ENCODE results near the gene ZNF646.

ZNF646 gene

DNA sequence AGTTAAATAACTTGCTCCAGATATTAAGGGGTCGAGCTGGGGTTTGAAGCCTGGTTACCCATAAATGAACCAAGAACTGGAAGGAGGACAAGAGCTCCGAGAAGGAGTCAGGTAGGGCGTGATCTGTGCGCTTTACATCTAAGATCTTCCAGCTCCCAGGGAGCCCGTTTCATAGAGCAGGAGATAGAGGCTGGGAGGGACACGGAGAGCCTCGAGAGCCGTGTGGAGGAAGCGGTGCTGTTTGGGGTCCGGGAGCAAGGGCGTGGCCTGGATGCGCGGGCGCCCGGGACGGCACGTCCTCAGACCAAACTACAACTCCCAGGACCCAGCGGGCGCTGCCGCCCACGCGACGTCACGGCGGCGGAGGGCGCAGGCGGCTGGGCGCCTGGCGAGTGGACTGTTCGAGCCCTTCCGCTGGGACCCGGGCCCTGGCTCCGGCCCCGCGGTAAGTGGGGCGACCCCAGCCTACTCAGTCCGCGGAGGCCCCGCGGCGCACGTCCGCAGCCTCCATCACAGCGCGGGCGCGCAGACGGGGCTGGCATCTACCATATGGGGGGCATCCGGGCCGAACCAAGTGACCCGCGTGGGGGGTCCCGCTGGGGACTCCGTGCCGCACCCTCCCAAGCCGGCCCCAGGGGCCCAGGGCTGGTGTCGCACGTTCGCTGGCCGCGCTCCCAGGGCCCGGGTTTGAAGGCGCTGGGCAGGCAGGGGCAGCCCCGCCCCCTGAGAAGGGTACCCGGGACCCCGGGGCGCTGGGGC, 34.0 kb downstream of the ZNF646 start, which contains the start of gene BCKDK:
TSS of gene BCKDK (plus strand) at position 352 of the 759 bp plus-strand sequence. CDS start 838 bp downstream, outside the sequence.
- DNase-seq (ENCODE audit: low read depth): peak; percentile 41

- no peak for DNase-seq (ENCODE audit: low read depth)
Observed at GRCh38 chr16:31108794-31109558, 34.8 kb downstream of the ZNF646 start.

GRCh38 chr16:31109622-31110021, 35.4 kb downstream of the ZNF646 start:
- DNase-seq (ENCODE audit: low read depth): no peak

- DNase-seq (ENCODE audit: low read depth): no peak
Observed at GRCh38 chr16:31110106-31111034, 36.1 kb downstream of the ZNF646 start.

GRCh38 chr16:31111881-31112466, 37.8 kb downstream of the ZNF646 start:
- no peak for DNase-seq (ENCODE audit: low read depth)

DNA sequence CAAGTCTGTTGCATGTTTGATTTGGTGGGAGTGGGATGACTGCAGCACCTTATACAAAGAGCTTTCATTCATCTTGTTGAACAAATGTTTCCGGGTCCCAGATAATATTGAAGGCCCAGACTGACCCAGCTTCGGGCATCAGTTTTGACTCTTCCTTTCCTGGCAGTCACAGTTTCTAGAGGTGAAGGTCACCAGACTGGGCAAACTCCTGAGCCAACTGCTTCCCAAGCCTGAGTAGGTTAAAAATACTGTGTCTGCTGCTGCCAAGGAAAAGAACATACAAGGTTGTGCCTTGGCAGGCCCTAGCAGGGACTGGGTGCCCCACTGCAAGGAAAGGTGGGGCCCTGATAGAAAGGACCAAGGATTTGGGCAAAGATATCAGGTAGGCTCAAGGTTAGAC, 38.5 kb downstream of the ZNF646 start:
- DNase-seq (ENCODE audit: low read depth): no peak

DNA sequence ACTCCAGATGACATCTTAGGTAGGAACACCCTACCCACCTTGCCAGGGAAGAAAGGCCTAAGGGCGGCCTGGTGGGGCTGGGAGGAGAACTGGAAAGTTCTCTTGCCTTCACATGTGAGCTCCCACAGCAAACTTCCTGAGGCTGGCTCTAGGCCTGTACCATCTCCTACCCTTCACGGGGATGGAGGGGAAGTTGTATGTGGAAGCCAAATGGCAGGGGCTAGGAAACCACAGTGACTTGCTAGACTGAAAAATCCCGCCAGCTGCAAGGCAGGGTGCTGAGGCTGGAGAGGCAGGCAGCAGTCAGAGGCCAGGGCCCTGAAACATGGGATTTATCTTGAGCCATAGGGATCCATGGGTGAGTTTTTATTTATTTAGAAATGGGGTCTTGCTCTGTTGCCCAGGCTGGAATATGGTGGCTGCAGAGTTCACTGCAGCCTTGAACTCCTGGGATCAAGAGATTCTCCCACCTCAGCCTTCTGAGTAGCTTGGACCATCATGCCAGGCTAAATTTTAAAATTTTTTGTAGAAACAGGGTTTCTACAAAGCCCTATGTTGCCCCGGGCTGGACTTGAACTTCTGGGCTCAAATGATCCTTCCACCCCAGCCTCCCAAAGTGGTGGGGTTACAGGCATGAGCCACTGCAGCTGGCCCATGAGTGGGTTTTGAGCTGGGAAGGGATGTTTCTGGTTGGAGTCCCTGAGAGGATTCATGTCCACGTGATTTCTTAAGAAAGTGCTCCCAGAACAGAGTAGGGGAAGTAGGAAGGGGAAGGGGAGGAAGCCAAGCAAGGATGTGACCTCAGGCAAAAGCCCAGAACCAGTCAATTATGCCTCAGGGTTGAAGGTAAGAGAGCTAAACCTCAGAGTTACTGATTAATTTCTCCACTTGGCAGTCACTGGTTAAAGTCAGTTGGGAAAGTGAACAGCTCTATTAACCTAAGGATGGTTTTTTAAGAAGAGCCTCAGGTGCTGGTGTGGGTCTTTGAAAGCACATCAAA, 39.2 kb downstream of the ZNF646 start:
- no peak for DNase-seq (ENCODE audit: low read depth)

DNA sequence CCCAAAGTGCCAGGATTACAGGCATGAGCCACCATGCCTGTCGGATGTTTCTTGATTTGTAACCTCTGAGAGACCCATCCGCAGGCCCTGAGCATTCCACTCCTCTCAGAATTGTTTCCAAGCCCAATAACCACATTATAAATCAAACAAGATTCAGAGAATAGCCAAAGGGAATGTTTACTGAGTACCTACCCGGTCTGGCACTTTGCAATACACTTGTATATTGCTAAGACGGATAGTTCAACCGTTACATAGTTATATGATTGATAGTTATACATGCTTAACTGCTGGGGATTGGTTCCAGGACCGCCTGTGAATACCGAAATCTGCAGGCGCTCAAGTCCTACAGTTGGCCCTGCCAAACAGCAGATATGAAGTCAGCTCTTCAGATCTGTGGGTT, 40.2 kb downstream of the ZNF646 start:
- DNase-seq (ENCODE audit: low read depth): no peak

- DNase-seq (ENCODE audit: low read depth): peak; percentile 96
Observed at GRCh38 chr16:31117384-31118222, 43.4 kb downstream of the ZNF646 start, which contains the start of gene KAT8. TSS of gene KAT8 (plus strand) at chr16:31117664. CDS start at chr16:31117682, 18 bp downstream.

GRCh38 chr16:31118223-31119155, 44.3 kb downstream of the ZNF646 start:
- no peak for DNase-seq (ENCODE audit: low read depth)

GRCh38 chr16:31120129-31120528, 45.9 kb downstream of the ZNF646 start:
- DNase-seq (ENCODE audit: low read depth): no peak

DNA sequence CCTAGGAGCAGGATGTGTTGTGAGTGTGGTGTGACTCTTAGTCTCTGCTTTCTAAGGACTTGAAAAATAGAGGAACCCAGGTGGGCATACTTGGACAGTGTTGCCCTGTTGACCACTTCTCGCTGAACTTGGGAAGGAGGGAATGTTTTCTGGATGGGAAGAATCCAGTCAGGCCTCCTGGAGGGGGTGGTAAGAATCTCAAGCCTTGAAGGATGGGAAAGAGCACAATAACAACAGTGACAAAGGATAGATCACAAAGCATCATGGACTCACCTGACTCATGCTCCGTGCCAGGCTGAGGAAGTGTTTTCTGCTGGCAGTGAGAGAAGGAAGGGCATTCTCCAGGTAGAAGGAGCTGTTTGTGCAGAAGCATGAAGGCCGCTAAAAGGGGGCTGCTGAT, 51.6 kb downstream of the ZNF646 start:
- DNase-seq (ENCODE audit: low read depth): no peak

DNA sequence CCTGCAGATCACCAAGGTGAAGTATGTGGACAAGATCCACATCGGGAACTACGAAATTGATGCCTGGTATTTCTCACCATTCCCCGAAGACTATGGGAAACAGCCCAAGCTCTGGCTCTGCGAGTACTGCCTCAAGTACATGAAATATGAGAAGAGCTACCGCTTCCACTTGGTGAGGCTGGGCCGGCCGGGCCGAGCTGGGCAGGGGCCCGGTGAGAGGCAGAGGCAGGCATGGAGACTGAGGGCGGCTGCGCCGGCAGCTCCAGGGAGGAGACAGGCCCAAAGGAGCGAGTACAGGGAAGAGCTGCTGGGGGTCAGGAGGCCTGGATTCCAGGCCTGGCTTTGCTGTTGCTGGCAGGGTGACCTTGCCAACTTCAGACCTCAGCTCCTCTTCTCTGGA, 53.0 kb downstream of the ZNF646 start:
- no peak for DNase-seq (ENCODE audit: low read depth)

DNA sequence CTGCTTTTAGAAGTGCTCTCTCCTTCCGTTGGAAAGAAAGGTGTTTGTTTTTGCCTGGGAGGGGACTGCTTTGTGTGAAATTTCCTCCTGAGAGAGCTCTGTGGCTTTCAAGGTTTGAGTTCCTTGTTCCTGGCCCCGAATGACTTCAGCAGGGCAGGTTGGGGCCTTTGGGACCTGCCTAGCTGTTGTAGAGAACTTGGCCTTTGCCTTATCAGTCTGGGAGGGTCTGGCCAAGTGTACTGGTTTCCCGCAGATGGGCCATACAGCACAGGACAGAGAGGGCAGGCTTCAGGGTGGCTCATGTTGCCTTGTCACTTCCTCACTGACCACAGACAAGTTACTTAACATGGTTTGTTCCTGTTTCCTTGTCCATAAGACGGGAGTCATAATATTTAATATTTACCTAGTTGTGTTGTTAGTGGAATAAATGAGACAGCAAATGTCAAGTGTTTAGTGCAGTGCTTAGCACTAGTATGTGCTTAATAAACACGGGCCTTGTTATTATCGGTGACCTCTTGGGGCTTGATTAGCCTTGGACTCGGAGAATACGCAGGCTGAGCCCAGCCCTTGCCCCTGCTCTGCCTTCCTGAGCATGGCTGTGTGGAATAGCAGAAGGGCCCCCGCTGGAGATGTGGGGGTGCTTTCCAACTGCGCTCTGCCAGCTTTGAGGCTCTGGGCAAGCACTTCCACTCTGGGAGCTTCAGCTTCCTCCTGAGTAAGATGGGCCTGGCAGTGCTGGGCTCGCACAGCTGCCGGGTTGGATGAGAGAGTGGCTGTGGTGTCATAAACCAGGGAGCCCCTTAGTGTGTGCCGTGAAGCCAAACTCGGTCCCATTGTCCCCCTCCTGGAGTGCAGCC, 54.7 kb downstream of the ZNF646 start:
- DNase-seq (ENCODE audit: low read depth): no peak

- no peak for DNase-seq (ENCODE audit: low read depth)
Observed at GRCh38 chr16:31129568-31130335, 55.5 kb downstream of the ZNF646 start.

- DNase-seq (ENCODE audit: low read depth): no peak
Observed at GRCh38 chr16:31130336-31130891, 56.2 kb downstream of the ZNF646 start.
